Thyroid gland (tissue), 4 donors: ENCODE data around the gene USP28.

Experiments
- POLR2A ChIP-seq, 2 donors: fragments of 450-650 bp; IDR thresholded peaks; one replicate each; pipeline ENCODE4 v1.6.1; 2017; ENCODE audit warnings: antibody characterized with exemption in 2 of 2, mild to moderate bottlenecking in 2 of 2, moderate library complexity in 1 of 2
- TF ChIP-seq, protein P1 (sequence below), 6 experiments: fragments of 200-600 bp in 3 of 6; fragments of 450-650 bp in 3 of 6; sonication (generic) in 3 of 6; IDR thresholded peaks; one replicate each; pipeline ENCODE4 v1.5.1; 2016 to 2019; ENCODE audit warnings: antibody characterized with exemption in 6 of 6, mild to moderate bottlenecking in 2 of 6, inconsistent platforms in 1 of 6, moderate library complexity in 1 of 6

DNA sequence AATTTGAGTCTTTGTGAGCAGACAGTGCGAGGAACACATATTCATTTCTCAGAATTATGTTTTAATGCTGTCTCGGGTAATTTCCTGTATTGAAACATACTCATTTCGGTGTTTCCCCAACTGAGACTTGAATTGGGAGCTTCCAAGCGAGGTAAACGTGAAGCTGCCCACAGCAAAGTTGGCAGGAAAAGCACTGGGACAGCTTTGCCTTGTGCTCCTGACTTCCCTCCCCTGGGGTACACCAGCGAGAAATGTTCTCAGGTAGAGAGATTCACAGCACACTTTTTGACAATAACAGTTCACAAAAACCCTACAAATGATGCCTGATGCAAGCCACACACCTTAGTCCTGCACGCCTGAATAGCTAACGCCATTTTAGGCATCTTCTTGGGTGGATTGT, 32.3 kb upstream of the USP28 start:
- no peak for TF ChIP-seq POLR2A (IDR thresholded peaks at IDR 0.05)
- TF ChIP-seq, protein P1, sequence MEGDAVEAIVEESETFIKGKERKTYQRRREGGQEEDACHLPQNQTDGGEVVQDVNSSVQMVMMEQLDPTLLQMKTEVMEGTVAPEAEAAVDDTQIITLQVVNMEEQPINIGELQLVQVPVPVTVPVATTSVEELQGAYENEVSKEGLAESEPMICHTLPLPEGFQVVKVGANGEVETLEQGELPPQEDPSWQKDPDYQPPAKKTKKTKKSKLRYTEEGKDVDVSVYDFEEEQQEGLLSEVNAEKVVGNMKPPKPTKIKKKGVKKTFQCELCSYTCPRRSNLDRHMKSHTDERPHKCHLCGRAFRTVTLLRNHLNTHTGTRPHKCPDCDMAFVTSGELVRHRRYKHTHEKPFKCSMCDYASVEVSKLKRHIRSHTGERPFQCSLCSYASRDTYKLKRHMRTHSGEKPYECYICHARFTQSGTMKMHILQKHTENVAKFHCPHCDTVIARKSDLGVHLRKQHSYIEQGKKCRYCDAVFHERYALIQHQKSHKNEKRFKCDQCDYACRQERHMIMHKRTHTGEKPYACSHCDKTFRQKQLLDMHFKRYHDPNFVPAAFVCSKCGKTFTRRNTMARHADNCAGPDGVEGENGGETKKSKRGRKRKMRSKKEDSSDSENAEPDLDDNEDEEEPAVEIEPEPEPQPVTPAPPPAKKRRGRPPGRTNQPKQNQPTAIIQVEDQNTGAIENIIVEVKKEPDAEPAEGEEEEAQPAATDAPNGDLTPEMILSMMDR (IDR thresholded peaks at IDR 0.05), result no peak
